Activated CD4-positive, alpha-beta T cell treated with anti-CD3 and anti-CD28 coated beads, Interleukin-2, amount 50 U/mL, for 1 hour (primary cell): Measurements from ENCODE around the gene CCDC60.
A peak's percentile ranks its signal among the peaks of the same experiment; 100 is the strongest.

Experiments
- DNase-seq: peaks from one replicate; pipeline ENCODE4 v3.0.0-alpha.2; 2020

CCDC60 gene

DNA sequence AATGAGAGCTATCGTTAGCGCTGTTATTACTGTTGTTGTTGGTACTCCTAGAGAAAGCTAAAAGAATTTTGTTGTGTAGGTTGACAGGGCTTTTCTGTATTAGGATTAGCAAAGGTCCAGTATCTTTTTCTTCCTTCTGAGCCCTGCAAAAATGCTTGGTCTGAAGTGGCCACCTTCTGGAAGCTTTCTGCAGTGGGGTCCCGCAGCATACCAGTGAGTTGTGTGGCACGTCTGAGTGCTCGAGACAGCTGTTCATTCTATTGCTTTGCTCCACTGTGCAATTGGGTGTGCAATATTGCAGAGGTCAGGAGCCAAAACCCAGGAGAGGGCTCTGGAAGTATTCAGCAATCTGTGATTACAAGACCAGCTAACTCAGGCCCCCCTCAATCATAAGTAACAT lies 57.1 kb downstream of the CCDC60 start:
- DNase-seq, result no peak

- no peak for DNase-seq
Observed at GRCh38 chr12:119393677-119394076, 59.1 kb downstream of the CCDC60 start.

GRCh38 chr12:119397540-119397939 lies 63.0 kb downstream of the CCDC60 start:
- DNase-seq, result no peak

DNA sequence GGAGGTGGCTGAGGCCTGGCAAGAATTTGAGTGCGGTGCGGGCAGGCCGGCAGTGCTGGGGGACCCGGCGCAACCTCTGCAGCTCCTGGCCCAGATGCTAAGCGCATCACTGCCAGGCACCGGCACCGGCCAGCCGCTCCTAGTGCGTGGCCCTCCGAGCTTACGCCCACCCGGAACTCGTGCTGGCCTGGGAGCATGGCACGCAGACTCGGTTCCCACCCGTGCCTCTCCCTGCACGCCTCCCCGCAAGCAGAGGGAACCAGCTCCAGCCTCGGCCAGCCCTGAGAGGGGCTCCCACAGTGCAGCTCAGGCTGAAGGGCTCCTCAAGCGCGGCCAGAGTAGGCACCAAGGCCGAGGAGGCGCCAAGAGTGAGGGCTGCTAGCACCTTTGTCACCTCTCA lies 63.7 kb downstream of the CCDC60 start:
- DNase-seq, result no peak

- no peak for DNase-seq
Observed at GRCh38 chr12:119399301-119399700, 64.8 kb downstream of the CCDC60 start.

DNA sequence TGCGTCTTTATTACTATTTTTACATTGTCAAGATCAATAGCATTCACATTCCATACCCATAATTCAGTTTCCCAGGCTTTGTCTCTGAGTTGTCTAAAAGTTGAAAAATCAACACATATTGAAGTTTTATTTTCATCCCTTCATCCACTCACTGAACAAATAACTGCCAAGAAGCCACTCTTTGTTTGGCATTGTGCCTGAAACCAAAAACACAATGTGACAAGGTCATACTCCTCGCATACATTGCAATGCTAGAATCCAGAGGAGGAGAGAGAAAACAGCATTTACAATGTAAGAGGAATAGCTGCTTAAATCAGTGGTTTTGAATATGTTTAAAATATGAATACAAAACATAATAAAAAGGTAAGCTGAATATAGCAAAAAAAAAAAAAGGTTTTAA lies 71.8 kb downstream of the CCDC60 start:
- DNase-seq, result no peak

DNA sequence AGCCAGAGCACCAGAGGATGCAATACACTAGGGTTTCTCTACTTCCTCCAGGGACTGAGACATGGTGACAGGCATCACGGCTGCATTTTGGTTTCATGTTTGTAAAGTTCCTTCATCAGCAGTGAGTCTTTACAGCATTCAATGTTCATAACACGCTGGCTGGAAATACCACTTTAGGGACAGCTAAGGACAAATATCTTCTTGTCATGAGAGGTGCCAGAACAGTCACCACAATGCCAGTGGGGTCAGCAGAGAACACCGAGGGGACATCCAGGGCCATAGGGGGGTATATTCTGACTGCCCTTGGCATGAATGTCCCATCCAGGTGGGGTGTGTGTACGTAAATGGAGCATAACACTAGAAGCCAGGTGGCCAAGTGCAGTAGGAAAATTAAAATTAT lies 72.3 kb downstream of the CCDC60 start:
- no peak for DNase-seq

GRCh38 chr12:119409043-119409442 lies 74.5 kb downstream of the CCDC60 start:
- DNase-seq, result no peak

GRCh38 chr12:119410396-119410795 lies 75.9 kb downstream of the CCDC60 start:
- DNase-seq, result no peak

DNA sequence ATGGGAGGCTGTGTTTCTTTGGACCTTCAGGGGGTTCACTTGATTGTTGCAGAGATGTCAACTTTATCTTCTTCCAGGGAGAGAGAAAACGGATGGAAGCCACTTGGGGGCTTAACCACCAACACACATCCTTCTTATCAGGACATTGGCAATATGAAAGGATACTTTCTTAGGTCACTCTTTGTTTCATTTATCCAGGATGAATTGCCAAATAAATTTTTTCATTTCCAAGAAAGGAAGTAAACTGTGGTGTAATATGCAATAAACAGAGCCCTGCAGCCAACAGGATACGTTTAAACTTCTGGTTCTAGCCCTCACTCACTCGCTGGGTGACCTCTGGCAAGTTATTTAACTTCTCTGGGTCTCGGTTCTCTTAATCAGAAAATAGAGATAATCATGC lies 77.8 kb downstream of the CCDC60 start:
- no peak for DNase-seq

DNA sequence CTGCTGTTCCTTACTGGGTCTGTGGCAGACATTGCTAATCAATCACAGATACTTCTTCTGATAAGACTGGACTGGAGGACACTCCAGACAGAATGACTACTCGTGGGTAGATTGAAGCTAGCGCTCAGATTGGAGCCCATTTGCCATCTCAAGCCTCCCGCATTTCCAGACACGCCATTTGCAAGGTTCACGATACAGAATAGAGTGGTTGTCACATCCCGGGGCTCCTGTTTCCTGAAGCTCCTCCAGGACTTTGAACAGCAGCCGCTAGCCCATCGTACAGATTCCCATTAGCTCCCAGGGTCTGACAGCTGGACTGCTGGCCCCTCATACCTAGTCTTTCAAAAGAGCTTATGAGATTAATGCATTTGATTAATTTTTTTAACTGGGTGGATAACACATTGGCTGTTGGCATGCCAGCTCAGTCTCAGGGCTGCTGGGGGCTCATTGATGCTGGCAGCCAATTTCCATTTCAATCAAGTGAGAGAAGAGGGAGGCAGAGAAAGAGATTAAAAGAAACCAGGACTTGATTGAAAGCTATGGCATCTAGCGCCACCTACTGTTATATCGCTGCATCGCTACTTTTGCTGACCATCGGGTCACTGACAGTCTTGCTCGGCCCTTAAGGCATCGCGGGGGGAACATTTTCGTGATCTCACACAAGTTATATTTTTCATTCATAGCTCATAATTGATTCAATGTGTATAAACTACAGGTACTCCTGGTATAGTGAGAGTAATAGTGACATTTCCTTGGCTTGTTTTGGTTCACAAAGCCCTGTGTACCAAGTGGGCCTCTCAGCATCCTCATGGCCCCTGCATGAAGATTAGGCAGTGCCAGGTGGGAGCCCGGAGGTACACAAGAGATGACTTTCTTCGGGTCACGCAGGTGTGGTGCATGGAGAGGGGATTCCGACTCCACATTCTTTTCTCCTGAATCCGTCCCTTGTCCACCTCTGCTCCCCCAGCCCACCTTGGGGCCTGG lies 78.6 kb downstream of the CCDC60 start:
- DNase-seq, result peak; percentile 1

DNA sequence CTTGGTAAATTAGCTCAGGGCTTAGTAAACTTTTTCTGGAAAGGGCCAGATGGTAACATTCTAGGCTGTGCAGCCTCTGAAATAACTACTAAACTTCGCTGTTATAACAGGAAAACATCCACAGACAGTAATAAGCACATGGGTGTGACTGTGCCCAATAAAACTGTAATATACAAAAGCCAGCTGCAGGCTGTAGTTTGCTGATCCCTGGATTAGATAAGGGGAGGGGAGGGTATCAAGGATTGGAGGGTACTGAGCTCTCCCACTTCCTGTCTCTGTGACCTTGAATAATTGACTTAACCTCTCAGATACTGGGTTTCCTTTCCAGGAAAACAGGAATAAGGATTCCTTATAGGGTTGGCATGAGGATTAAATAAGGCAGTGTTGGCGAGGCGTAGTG lies 81.2 kb downstream of the CCDC60 start:
- no peak for DNase-seq

DNA sequence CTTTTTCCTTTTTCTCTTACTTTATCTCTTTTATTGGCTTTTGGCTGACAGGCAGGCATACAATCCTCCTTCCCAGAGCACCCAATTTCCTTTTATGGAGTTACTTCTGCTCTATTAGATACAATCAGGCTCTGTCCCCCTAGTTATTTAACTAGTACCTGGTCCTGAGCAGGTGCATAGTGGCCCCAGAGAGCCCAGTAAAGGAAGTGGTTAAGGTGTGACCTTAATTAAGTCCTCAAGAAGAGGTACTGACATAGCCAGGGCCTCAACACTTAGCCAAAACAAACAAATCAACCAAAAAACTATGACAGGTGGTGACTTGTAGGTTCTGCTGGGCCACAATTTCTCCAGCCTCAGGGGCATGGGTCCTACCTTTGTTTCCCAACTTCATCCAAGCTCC lies 82.9 kb downstream of the CCDC60 start:
- no peak for DNase-seq

DNA sequence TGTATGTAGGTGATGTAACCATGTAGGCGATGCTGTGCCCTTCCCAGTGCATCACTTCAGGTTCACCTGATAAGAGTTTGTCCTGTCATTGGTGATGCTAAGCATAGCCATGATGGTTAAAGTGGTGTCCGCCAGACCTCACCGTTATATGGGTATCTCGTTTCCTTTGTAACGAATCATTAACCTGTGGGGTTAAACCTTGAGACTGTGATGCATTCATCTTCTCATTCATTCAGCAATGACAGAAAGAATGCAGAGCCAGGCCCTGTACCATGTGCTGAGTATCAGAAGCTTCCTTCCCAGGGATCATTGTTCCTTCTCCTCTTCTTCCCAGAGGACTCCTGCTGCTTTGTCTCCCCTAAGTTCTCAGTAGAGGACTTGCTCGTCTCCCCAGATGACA lies 84.9 kb downstream of the CCDC60 start:
- DNase-seq, result no peak

GRCh38 chr12:119423285-119423684 lies 88.8 kb downstream of the CCDC60 start:
- no peak for DNase-seq

DNA sequence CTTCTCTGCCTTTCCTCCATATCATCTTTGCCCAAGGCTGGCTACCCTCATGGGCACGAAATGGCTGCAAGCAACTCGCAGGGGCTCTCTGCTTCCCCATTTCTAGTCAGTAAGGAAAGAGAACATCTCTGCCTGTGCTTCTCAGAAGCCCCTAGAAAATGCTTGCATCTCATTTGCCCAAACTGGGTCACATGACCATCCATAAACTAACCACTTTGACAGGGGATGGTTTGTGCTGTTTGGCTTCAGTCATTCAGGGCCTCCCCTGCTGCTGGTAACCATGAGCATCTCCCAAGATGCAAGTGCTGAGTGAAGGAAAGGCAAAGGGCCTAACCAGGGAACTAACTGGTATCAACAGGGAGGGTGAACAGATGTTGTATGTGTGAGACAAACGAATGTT lies 91.1 kb downstream of the CCDC60 start:
- no peak for DNase-seq

DNA sequence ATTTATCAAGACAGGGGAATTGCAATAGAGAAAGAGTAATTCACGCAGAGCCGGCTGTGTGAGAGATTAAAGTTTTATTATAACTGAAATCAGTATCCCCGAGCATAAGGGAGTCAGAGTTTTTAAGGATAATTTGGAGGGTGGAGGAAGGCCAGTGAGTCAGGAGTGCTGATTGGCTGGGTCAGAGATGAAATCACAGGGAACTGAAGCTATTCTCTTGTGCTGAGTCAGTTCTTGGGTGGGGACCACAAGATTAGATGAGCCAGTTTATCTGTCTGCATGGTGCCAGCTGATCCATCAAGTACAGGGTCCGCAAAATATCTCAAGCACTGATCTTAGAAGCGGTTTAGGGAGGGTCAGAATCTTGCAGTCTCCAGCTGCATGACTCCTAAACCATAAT lies 96.6 kb downstream of the CCDC60 start:
- DNase-seq, result no peak

- DNase-seq, result no peak
Observed at GRCh38 chr12:119432949-119433348, 98.4 kb downstream of the CCDC60 start.

DNA sequence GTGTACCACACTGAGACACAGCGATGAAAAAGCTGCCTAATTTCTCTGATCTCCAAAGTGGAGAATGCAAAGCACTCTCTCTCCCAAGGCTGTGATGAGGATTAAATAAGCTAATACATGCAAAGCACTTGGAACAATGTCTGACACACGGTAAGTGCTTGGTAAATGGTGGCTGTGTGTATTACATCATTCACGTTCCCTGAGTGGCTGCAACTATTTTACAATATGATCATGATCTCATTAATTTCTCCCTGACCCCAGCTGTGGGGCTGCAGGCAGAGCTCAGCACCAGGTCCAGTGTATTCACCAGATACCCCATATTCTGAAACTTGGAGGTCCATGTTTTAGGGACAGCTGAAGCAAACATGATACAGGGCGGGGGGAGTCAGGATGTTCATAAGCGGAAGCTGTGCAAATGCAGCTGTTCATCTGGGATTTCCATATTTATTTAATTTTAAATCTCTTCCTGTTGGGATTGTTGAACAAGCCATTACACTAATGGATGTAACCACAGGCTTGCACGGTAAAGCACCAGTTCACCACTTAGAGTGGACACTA lies 106.4 kb downstream of the CCDC60 start:
- DNase-seq, result no peak

- peak; percentile 8 for DNase-seq
Observed at GRCh38 chr12:119444462-119445044, 110.0 kb downstream of the CCDC60 start.

GRCh38 chr12:119446459-119446858 lies 111.9 kb downstream of the CCDC60 start:
- DNase-seq, result no peak

GRCh38 chr12:119447126-119447525 lies 112.6 kb downstream of the CCDC60 start:
- DNase-seq, result no peak

DNA sequence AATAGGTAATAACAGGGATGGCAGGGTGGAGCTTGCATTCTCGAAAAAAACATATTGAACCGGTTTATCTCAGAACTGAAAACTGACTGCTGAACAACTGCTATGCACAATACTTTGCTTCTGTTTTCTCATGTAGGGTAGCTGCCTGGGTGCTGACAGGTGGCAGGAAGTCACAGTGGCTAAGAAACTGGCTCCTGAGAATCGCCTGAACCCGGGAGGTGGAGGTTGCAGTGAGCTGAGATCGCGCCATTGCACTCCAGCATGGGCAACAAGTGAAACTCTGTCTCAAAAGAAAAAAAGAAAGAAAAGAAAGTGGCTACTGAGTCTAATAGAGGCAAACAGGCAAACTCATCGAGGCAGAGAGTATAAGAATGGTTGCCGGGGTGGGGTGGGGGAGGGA lies 113.1 kb downstream of the CCDC60 start:
- DNase-seq, result no peak

GRCh38 chr12:119448611-119449131 lies 114.1 kb downstream of the CCDC60 start:
- DNase-seq, result no peak
